BLaER1 (cell line): ENCODE data around the gene MAPK10.

Experiments
- H3K27ac ChIP-seq: shearing (Covaris generic); formaldehyde crosslinking; 2 replicates; pipeline ENCODE4 v1.8.1; 2022
- H3K27me3 ChIP-seq: shearing (Covaris generic); formaldehyde crosslinking; 2 replicates; pipeline ENCODE4 v1.8.1; 2022
- H3K36me3 ChIP-seq: shearing (Covaris generic); formaldehyde crosslinking; 2 replicates; pipeline ENCODE4 v1.8.1; 2022
- H3K4me1 ChIP-seq: shearing (Covaris generic); formaldehyde crosslinking; 2 replicates; pipeline ENCODE4 v1.8.1; 2022
- H3K4me2 ChIP-seq: shearing (Covaris generic); formaldehyde crosslinking; 2 replicates; pipeline ENCODE4 v1.8.1; 2022
- H3K4me3 ChIP-seq: shearing (Covaris generic); formaldehyde crosslinking; 2 replicates; pipeline ENCODE4 v1.8.1; 2022
- H3K9ac ChIP-seq: shearing (Covaris generic); formaldehyde crosslinking; 2 replicates; pipeline ENCODE4 v1.8.1; 2022
- H3K9me3 ChIP-seq: shearing (Covaris generic); formaldehyde crosslinking; 2 replicates; pipeline ENCODE4 v1.8.1; 2022
- H4K20me1 ChIP-seq: shearing (Covaris generic); formaldehyde crosslinking; 2 replicates; pipeline ENCODE4 v1.8.1; 2022
- Cebpa-rat ChIP-seq: shearing (Covaris generic); IDR thresholded peaks from 2 replicates; pipeline ENCODE4 v1.8.1; 2022

Gene MAPK10

DNA sequence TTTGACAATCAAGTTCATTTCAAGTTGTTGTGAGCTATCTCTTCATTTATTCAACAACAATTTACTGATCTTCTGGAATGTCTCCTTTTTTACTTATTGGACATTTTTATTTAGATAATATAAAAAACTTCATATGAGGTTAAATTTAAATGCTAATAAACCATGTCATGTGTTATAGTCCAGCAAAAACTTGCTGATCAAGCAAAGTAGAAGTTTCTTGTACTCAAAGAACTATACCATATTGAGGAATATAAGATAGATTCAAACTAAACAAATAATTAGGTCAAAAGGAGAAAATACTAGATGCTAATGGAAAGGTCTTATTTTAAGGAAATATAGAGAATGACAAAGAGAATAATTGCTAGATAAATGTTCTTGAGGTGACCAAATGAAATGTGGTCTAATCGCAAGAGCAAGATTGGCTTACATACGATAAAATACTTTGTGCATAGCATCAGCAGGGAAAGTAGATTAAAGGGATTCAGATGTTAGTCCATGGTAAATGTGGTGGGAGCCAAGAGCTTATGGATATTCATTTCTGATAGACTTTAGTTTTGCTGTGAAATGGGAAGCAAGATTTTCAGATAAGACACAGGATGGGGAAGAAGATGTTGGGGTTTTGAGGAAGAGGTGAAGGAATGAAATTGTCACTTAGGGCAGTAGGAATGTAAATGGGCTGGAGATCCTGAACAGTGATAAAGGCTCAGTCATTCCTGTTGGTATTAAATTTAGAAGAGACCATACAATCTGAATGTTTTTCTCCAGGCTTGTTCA is 229.5 kb downstream of the MAPK10 start:
- H3K9me3 ChIP-seq, result peaks cover 3% of the 10 kb centered on the region; the same call in 1 of the 2 replicates
- H3K4me1 ChIP-seq, result peaks cover 19% of the 10 kb centered on the region
- no peak overlapping the region for H3K9ac ChIP-seq
- H3K4me2 ChIP-seq, result peak overlapping the region; percentile 73
- H3K4me3 ChIP-seq, result no peak overlapping the region
- TF ChIP-seq Cebpa-rat, result no peak
- no peaks in the 10 kb centered on the region for H4K20me1 ChIP-seq
- no peaks in the 10 kb centered on the region for H3K27me3 ChIP-seq
- no peaks in the 10 kb centered on the region for H3K36me3 ChIP-seq
- H3K27ac ChIP-seq, result peak overlapping the region; percentile 3; the same call in 1 of the 2 replicates

DNA sequence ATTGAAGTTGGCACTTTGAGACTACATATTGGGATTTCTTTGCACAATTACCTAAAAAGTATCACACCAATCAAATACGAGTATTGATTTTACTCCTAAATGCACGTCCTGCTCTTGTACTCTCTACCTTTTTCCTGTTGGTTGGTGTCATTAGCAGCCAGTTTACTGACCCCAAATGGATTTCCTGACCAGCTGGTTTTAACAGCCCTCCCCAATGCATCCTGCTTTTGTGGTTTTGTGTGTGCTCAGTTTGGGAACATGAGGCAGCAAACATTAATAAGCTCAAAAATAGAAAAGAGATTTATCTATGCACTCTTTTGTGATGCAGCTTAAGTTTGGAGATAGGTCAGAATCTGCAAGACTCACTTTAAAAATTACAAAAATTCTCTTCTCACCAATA is 230.3 kb downstream of the MAPK10 start:
- H3K9me3 ChIP-seq, result peaks cover 3% of the 10 kb centered on the region; the same call in 1 of the 2 replicates
- peaks cover 19% of the 10 kb centered on the region for H3K4me1 ChIP-seq
- no peak overlapping the region for H3K9ac ChIP-seq
- no peaks in the 10 kb centered on the region for H3K27me3 ChIP-seq
- H3K4me2 ChIP-seq, result peak overlapping the region; percentile 73
- no peak overlapping the region for H3K4me3 ChIP-seq
- H3K27ac ChIP-seq, result peak overlapping the region; percentile 3; the same call in 1 of the 2 replicates
- no peaks in the 10 kb centered on the region for H4K20me1 ChIP-seq
- TF ChIP-seq Cebpa-rat, result no peak
- H3K36me3 ChIP-seq, result no peaks in the 10 kb centered on the region

DNA sequence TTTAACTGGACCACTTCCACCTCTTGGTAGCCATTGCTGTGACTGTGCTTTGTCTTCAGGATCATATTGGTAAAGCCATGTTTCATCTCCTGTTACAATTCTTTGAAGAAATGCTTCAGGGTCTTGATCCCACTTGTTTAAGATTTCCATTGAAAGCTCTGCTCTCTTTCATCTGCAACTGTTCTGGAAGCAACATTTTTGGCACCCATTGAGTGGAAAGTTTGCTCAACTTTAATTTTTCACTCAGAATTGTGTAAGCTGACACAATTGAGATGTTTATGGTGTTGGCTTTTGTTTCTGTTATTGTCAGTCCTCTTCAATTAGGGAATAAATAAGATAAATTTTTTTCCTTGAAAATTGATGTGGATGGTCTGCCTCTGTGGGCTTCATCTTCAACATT is 237.4 kb downstream of the MAPK10 start:
- no peaks in the 10 kb centered on the region for H3K4me1 ChIP-seq
- H3K9ac ChIP-seq, result no peak overlapping the region
- no peaks in the 10 kb centered on the region for H3K36me3 ChIP-seq
- H3K4me2 ChIP-seq, result no peak overlapping the region
- no peak for TF ChIP-seq Cebpa-rat
- H3K9me3 ChIP-seq, result no peaks in the 10 kb centered on the region
- no peak overlapping the region for H3K27ac ChIP-seq
- H3K4me3 ChIP-seq, result no peak overlapping the region
- no peaks in the 10 kb centered on the region for H3K27me3 ChIP-seq
- H4K20me1 ChIP-seq, result no peaks in the 10 kb centered on the region

DNA sequence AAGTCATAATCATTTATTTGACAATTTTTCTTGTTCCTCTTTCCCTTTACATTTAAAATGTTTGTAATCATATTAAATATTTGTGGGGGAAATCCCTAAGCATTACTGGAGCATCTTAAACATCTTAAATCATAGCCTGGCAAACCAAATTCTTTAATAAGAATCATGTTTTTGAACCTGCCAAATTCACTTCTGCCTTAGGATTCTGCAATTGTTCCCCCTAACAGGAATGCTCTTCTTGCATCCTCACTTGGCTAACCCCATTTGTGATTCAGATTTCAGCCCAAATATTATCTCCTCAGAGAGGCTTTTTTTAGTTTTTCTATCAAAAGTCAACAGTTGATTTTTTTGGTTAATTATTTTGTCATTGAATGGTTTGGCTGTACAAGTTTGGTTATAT is 241.1 kb downstream of the MAPK10 start:
- no peak overlapping the region for H3K27ac ChIP-seq
- no peak for TF ChIP-seq Cebpa-rat
- no peak overlapping the region for H3K4me2 ChIP-seq
- no peak overlapping the region for H3K4me3 ChIP-seq
- no peaks in the 10 kb centered on the region for H3K36me3 ChIP-seq
- H3K4me1 ChIP-seq, result no peaks in the 10 kb centered on the region
- no peaks in the 10 kb centered on the region for H3K9me3 ChIP-seq
- H3K27me3 ChIP-seq, result no peaks in the 10 kb centered on the region
- H3K9ac ChIP-seq, result no peak overlapping the region
- no peaks in the 10 kb centered on the region for H4K20me1 ChIP-seq

DNA sequence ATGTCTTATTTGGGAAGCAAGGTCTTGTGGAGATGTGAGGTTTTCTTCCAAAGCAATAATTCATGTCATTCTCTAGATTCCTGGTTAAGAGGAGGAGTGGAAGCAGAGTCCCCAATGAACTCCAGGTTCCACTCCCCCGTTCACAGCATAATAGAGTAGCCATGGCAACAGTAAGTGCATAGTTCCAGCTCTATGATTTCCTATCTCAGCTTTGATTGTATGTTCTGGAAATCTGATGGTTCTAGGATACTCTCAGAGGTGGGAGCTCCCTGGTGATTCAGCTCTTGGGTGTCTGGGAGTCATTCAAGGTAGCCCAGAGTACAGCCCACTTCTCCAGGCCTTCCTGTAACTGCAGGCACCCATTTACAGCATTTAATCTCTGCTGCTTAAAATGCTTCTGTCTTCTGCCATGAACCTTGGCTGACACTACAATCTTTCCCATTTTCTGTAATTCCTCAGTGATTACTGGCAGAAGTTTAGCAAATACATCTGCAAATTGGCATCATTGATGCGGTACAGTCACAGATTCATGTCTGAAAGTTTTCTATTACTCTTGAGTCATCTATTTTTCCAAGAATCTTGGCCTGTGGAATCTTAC is 242.0 kb downstream of the MAPK10 start:
- H3K27ac ChIP-seq, result no peak overlapping the region
- H3K4me1 ChIP-seq, result no peaks in the 10 kb centered on the region
- TF ChIP-seq Cebpa-rat, result no peak
- H4K20me1 ChIP-seq, result no peaks in the 10 kb centered on the region
- H3K9me3 ChIP-seq, result no peaks in the 10 kb centered on the region
- no peak overlapping the region for H3K4me3 ChIP-seq
- H3K4me2 ChIP-seq, result no peak overlapping the region
- no peaks in the 10 kb centered on the region for H3K27me3 ChIP-seq
- no peak overlapping the region for H3K9ac ChIP-seq
- no peaks in the 10 kb centered on the region for H3K36me3 ChIP-seq

DNA sequence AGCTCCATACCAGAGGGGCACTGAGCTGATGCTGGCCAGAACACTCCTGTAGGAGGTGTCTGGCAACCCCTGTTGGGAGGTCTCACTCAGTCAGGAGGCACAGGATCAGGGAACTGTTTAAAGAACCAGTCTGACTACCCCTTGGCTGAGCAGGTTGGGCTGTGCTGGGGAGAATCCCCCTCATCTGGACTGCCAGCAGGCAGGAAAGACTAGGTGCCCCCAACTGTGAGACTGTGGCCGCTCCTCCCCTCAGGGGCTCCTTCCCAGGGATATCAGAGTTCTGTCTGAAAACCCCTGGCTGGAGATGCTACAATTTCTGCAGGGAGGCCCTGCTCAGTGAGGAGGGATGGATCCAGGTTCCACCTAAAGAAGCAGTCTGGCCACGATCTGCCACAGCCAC is 245.3 kb downstream of the MAPK10 start:
- Histone ChIP-seq H3K9ac (no peak overlapping the region), H3K36me3 (no peaks in the 10 kb centered on the region), H3K4me2 (no peak overlapping the region), H3K4me3 (no peak overlapping the region), H3K9me3 (peaks cover 7% of the 10 kb centered on the region; the same call in 1 of the 2 replicates), H3K27me3 (no peaks in the 10 kb centered on the region), H3K4me1 (no peaks in the 10 kb centered on the region), H3K27ac (no peak overlapping the region), H4K20me1 (no peaks in the 10 kb centered on the region)
- no peak for TF ChIP-seq Cebpa-rat

DNA sequence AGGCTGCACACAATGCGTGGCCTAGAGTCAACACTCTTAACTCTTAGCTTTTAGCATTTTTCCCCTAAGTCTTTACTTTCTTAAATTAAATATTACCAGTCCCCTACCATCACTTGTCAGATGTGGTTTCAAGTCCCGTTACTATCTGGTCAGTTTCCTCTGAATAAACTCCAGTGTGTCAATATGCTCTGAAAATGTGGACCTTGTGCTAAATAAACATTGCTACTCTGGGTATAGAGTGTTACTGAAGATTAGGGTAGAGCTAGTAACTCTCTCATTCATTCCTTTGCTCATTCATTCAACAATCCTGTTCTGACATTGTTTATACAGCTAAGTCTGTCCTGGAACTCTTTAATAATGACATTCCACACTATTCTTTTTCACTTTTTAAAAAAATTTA is 251.0 kb downstream of the MAPK10 start:
- Histone ChIP-seq H3K36me3 (no peaks in the 10 kb centered on the region), H3K27ac (no peak overlapping the region)

DNA sequence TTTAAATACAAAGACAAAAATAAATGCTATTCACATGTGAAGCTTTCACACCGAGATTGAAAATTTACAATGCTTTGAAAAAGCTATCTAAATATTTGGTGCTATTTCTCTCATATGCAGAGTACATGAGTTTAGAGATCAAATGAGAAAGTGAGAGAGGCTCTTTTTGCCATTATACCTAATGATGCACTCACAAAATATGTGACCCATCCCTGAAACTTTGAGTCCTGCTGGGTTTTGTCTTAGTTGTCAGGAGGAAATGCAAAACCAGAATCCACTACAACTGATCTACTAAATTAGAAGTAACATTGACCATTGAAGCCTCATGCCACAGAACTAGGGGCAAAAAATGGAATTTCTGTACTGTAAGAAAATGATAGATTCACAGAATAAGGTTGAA is 251.7 kb downstream of the MAPK10 start:
- peaks cover 7% of the 10 kb centered on the region; the same call in 1 of the 2 replicates for H3K9me3 ChIP-seq
- no peak overlapping the region for H3K27ac ChIP-seq
- no peak overlapping the region for H3K4me2 ChIP-seq
- no peaks in the 10 kb centered on the region for H3K36me3 ChIP-seq
- no peaks in the 10 kb centered on the region for H3K4me1 ChIP-seq
- H4K20me1 ChIP-seq, result no peaks in the 10 kb centered on the region
- no peak overlapping the region for H3K9ac ChIP-seq
- no peak for TF ChIP-seq Cebpa-rat
- H3K27me3 ChIP-seq, result no peaks in the 10 kb centered on the region
- H3K4me3 ChIP-seq, result no peak overlapping the region

More for the DNA sequence above, 251.0 kb downstream of the MAPK10 start:
- Histone ChIP-seq H3K9ac (no peak overlapping the region), H3K4me3 (no peak overlapping the region), H3K4me2 (no peak overlapping the region), H3K27me3 (no peaks in the 10 kb centered on the region), H4K20me1 (no peaks in the 10 kb centered on the region), H3K9me3 (peaks cover 7% of the 10 kb centered on the region; the same call in 1 of the 2 replicates), H3K4me1 (no peaks in the 10 kb centered on the region)
- TF ChIP-seq Cebpa-rat, result no peak

DNA sequence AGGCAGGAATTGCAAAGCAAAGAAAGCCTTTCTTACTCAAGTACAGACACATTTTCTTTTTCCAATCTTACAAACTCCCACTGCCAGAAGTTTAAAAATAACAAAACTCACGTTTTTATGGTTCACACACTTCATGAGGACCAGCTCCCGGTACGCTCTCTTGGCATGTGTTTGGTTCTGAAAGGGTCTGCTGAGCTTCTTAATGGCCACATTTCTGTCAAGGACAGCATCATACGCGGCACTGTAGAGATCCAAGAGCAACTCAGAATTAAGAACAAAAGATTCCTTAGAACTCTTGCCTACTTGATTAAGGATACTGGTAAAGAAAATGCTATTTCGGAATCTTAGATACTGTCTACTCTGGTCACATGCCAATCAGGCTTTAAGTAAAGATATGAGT is 252.7 kb downstream of the MAPK10 start:
- H3K4me1 ChIP-seq, result no peaks in the 10 kb centered on the region
- no peaks in the 10 kb centered on the region for H4K20me1 ChIP-seq
- H3K36me3 ChIP-seq, result no peaks in the 10 kb centered on the region
- H3K4me3 ChIP-seq, result no peak overlapping the region
- H3K27me3 ChIP-seq, result no peaks in the 10 kb centered on the region
- peaks cover 7% of the 10 kb centered on the region; the same call in 1 of the 2 replicates for H3K9me3 ChIP-seq
- H3K4me2 ChIP-seq, result no peak overlapping the region
- H3K27ac ChIP-seq, result no peak overlapping the region
- no peak for TF ChIP-seq Cebpa-rat
- no peak overlapping the region for H3K9ac ChIP-seq

DNA sequence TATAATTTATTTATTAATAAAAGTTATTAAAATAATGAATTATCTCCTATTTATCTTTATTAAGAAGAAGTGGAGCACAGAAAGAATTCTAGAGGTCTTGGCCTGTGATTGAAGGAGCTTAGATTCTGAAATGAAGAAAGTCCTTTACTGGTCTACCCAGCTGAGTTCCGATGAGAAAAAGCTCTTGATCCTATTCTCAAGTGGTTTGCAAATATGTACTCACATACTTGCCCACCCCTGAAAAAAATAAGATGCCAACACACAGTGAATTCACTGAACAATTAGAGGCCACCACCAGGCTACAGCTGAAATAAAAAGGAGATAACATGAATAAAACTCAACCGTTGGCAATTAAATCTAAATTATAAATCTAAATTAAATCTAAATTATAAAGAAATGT is 253.4 kb downstream of the MAPK10 start:
- TF ChIP-seq Cebpa-rat, result no peak
- no peak overlapping the region for H3K4me2 ChIP-seq
- no peak overlapping the region for H3K27ac ChIP-seq

More for the DNA sequence above, 253.4 kb downstream of the MAPK10 start:
- H3K36me3 ChIP-seq, result no peaks in the 10 kb centered on the region
- H3K4me3 ChIP-seq, result no peak overlapping the region
- no peaks in the 10 kb centered on the region for H3K27me3 ChIP-seq
- peaks cover 7% of the 10 kb centered on the region; the same call in 1 of the 2 replicates for H3K9me3 ChIP-seq
- no peaks in the 10 kb centered on the region for H4K20me1 ChIP-seq
- no peak overlapping the region for H3K9ac ChIP-seq
- no peaks in the 10 kb centered on the region for H3K4me1 ChIP-seq
